Skeletal muscle tissue (tissue), 4 donors: ENCODE data around the gene MAPRE3. TPM values are rescaled to one million over a fixed set of nuclear protein-coding genes. Genes with fewer than 3 reads are reported as not detected.
"Not testable (repeated sequence)": the region's sequence is repeated elsewhere in the genome, so short reads cannot be mapped to it uniquely, and the experiment has no call there.

Source experiments
- H3K27ac ChIP-seq: one replicate; pipeline ENCODE4 v1.7.0; 2013; ENCODE audit warnings: mild to moderate bottlenecking, low read depth, low read length, inconsistent platforms
- H3K27me3 ChIP-seq, 3 donors: one replicate each; pipeline ENCODE4 v1.7.0; 2013; ENCODE audit warnings: low read length in 3 of 3; ENCODE audit not compliant: control insufficient read depth in 3 of 3, insufficient read depth in 3 of 3
- H3K36me3 ChIP-seq, 3 donors: one replicate each; pipeline ENCODE4 v1.7.0; 2013; ENCODE audit warnings: low read length in 3 of 3; ENCODE audit not compliant: control insufficient read depth in 3 of 3, insufficient read depth in 3 of 3
- H3K4me1 ChIP-seq, 3 donors: one replicate each; pipeline ENCODE4 v1.7.0; 2013; ENCODE audit warnings: low read length in 3 of 3, mild to moderate bottlenecking in 3 of 3; ENCODE audit not compliant: control insufficient read depth in 3 of 3, insufficient read depth in 3 of 3
- H3K4me3 ChIP-seq, 3 donors: one replicate each; pipeline ENCODE4 v1.7.0; 2013; ENCODE audit warnings: low read length in 3 of 3
- H3K9ac ChIP-seq, 3 donors: one replicate each; pipeline ENCODE4 v1.7.0; 2013; ENCODE audit warnings: low read length in 3 of 3, mild to moderate bottlenecking in 3 of 3, moderate library complexity in 2 of 3, low read depth in 1 of 3
- H3K9me3 ChIP-seq, 3 donors: one replicate each; pipeline ENCODE4 v1.7.0; 2013; ENCODE audit warnings: low read length in 3 of 3; ENCODE audit not compliant: control insufficient read depth in 3 of 3
- total RNA-seq: library from RNA; depleted of rRNA; stranded (reverse); fragments of >200 nt; gene quantifications from one replicate; pipeline ENCODE4 v1.2.3, GENCODE V29; 2014
- donor health status: Osteomylitis.

MAPRE3 gene
- total RNA-seq, 1 donor from 2014 or later = 3.7 TPM

DNA sequence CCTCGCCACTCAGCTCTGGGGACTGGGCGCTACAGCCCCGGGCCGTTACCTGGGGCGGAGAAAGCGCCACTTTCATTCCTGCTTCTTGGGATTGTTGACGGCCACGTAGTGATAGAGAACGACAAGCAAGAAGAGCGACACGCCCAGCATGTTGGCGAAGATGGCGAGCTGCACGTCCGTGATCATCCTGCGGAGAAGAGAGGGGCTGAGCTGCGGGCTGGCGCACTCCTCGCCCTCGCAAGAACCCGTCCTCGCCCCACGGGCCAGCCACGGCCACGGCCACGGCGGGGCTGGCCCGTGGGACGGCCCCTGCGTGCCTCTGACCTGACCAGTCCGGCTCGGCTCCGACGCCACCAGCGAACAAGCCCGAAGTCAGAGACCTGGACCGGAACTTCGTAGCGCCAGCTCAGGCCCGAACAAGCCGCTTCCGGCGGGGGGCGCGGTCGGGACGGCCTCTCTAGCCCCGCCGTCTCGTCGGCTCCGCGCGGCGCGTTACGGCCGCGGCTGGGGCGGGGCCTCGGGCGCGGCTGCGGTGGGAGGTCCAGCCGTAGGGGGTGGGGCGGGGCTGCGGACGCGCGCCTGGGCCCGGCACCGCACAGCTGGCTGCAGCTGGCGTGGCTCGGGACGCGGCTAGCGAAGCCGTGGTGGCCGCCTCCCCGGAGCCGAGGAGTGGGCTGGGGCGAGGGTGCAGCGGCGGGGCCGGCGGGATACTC, 101.0 kb downstream of the MAPRE3 start, which contains the start of gene OST4:
Gene OST4, minus strand, starts transcription at position 378 of the 713 bp plus-strand sequence.
- H3K9ac ChIP-seq = peak within 1 kb of the TSS; percentile 93 to 96 (median 93)
- no peaks in the 10 kb centered on the region for H3K27me3 ChIP-seq
- peak within 1 kb of the TSS; percentile 86 to 99 (median 89) for H3K4me3 ChIP-seq
- H3K36me3 ChIP-seq = peaks cover 19 to 27% (median 25%) of the 10 kb centered on the region in 3 donors
- peaks cover 37 to 64% (median 39%) of the 10 kb centered on the region in 3 donors for H3K4me1 ChIP-seq
- no peaks in the 10 kb centered on the region for H3K9me3 ChIP-seq
- peak within 1 kb of the TSS; percentile 87 for H3K27ac ChIP-seq

DNA sequence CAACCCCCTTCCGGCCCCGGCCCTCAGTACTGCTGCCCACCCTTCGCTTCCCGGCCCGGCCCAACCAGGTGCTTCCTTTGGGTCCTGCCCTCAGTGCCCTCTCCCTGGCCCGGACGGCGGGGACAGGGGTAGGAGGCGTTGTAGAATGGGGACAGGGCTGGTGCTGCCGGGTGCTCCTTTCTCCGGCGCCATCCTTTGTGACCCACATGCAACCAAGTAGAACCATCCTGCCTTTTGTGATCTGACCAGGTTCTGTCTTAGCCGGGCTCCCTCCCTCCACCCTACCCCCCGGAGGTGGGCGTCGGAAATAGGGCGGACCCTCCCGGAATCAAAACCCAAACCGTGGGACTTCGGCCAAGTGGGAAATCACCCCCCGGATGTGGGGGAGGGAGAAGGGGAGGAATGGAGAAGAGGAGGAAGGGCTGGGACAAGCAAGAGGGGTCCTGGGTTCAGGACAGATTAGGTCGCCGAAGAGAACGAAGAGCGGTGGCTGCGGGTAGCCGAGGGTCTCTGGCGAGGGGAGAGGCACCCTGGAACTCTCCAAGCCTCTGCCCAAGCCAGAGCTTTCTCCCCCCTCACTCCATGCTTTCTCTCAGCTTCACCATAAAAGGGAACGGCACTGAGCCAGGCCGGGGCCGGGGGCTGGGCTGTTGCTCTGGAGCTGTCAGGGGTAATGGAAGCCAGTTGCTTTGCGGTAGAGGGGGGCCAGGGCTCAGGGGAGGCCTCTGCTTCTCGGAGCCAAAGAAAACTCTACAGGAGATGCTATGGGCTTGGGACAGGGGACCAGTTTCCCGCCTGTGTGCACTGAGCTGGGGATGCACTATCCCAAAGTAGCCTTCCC, 101.8 kb downstream of the MAPRE3 start:
- Histone ChIP-seq H3K36me3 (peaks cover 19 to 27% (median 22%) of the 10 kb centered on the region in 3 donors), H3K9ac (peak overlapping the region; percentile 79 to 96 (median 80)), H3K4me3 (peak overlapping the region; percentile 77 to 89 (median 86)), H3K27me3 (peaks cover 0 to 3% (median 0%) of the 10 kb centered on the region in 3 donors), H3K4me1 (peaks cover 37 to 67% (median 40%) of the 10 kb centered on the region in 3 donors), H3K27ac (peak overlapping the region; percentile 77), H3K9me3 (no peaks in the 10 kb centered on the region)

DNA sequence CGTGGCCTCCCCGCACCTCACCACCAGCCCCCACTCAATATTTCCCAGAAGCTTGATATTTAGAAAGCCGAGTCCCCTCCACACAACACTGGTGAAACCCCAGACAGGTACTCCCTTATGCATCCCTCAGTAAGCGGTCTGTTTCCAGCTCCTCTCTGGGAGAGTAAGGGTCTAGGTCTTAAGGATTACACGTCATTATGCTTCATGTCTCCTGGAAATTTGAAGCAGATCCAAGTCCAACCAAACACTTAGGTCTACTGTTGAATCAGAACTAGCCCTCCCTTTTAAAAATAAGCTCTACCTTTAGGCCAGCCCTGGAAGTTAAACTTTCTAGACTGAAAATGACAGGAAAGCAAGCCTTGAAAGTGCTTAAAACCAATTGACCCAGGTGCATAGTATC, 102.5 kb downstream of the MAPRE3 start:
- no peaks in the 10 kb centered on the region for H3K9me3 ChIP-seq
- peak overlapping the region in 1 of 3 donors; percentile 28 for H3K9ac ChIP-seq
- H3K4me1 ChIP-seq = peaks cover 38 to 68% (median 40%) of the 10 kb centered on the region in 3 donors
- peaks cover 17 to 20% (median 19%) of the 10 kb centered on the region in 3 donors for H3K36me3 ChIP-seq
- H3K4me3 ChIP-seq = no peak overlapping the region
- peak overlapping the region; percentile 77 for H3K27ac ChIP-seq
- H3K27me3 ChIP-seq = peaks cover 0 to 5% (median 0%) of the 10 kb centered on the region in 3 donors

DNA sequence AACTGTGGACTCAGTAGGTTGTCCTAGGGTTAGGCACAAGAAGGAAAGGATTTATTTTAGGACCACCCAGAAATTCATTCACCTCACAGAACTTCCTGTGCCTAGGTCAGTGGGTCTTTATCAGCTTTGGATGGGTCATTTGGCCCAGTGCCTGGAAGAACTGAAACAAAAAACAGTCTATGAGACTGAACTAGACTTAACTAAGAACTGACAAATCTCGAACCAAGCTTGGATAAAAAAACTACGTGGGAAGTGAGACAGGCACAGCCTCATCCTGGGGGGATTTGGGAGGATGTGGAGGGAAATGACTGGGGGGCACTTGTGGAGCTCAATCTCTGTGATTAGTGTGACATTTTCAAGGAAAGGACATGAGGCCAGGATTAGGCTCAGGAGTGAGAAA, 103.3 kb downstream of the MAPRE3 start:
- Histone ChIP-seq H3K9me3 (no peaks in the 10 kb centered on the region), H3K4me3 (no peak overlapping the region), H3K27me3 (peaks cover 0 to 5% (median 0%) of the 10 kb centered on the region in 3 donors), H3K9ac (peak overlapping the region in 1 of 3 donors; percentile 23), H3K27ac (peak overlapping the region; percentile 77), H3K4me1 (peaks cover 38 to 62% (median 38%) of the 10 kb centered on the region in 3 donors), H3K36me3 (peaks cover 8 to 16% (median 11%) of the 10 kb centered on the region in 3 donors)

DNA sequence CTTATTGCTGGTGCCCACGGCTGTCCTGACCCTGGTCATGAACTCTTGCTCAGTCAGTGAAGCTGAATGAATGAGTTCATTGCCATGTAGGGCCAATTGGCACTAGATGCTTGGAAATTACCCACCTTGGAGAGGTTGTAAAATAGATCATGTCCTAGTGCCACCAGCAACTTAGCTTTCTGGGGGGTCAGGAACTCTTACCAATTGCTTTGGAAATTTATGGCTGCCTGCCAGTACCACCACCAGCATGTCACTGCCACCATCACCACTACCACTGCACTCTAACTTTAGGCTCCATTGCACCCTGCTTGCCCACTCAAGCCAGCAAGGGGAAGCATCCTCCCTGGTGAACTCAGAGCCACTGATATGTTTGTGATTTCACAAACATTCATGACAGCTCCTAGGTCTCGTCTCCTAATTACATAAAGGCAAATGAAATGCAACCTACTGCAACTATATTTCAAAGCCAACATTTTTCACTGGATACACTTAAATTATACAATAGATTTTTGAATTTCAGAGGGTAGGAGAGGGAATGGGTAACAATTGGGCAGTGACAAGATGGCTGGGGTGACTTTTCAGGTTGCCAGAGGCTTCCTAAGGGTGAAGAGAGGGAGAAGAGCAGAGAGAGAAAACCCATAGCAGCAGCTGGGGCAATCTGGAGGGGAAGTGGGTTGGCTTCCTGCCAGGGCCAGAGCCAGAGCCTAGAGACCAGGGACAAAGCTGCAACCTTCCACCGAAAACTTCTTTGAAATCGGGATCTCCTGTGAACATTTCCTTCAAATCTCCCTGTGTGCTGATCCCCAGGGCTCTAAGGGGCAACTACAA, 104.5 kb downstream of the MAPRE3 start:
- Histone ChIP-seq H3K4me3 (no peak overlapping the region), H3K36me3 (peaks cover 0 to 7% (median 0%) of the 10 kb centered on the region in 3 donors), H3K27me3 (peaks cover 0 to 5% (median 0%) of the 10 kb centered on the region in 3 donors), H3K27ac (peak overlapping the region; percentile 77), H3K4me1 (peaks cover 28 to 52% (median 28%) of the 10 kb centered on the region in 3 donors), H3K9me3 (no peaks in the 10 kb centered on the region), H3K9ac (peak overlapping the region in 1 of 3 donors; percentile 25)

DNA sequence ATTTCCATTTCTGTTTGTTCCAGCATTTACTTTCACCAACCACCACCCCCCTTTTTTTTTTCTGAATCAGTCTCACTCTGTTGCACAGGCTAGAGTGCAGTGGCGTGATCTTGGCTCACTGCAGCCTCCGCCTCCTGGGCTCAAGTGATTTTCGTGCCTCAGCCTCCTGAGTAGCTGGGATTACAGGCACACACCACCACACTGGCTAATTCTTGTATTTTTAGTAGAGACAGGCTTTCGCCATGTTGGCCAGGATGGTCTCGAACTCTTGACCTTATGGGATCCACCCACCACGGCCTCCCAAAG, 105.1 kb downstream of the MAPRE3 start:
- H3K9me3 ChIP-seq, H3K9ac ChIP-seq, H3K27me3 ChIP-seq, H3K4me3 ChIP-seq, H3K36me3 ChIP-seq: not testable (repeated sequence)
- H3K27ac ChIP-seq = peak overlapping the region; percentile 40
- H3K4me1 ChIP-seq = peaks cover 28 to 52% (median 28%) of the 10 kb centered on the region in 3 donors

DNA sequence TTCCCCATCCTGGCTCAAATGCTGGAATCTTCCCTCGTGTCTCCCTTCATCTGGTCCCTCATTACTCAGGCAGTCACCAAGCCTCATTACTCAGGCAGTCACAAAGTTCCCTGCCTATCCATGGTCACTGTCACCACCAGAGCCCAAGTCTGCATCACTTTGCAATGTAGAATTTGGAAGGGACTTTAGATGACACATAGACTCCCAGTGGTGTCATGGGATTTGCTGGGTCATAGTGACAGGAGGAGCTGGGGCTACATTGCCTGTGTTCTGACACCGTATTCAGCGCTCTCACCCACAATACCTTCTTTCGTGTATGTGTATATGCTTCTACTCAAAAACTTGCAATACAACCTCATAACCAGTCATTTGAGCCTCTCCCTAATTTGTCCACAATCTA, 105.9 kb downstream of the MAPRE3 start:
- peaks cover 30 to 53% (median 31%) of the 10 kb centered on the region in 3 donors for H3K4me1 ChIP-seq
- peaks cover 0 to under 1% (median 0%) of the 10 kb centered on the region in 3 donors for H3K36me3 ChIP-seq

More for the DNA sequence above, 105.9 kb downstream of the MAPRE3 start:
- H3K9ac ChIP-seq = peak overlapping the region in 1 of 3 donors; percentile 14
- H3K27ac ChIP-seq = peak overlapping the region; percentile 40
- peaks cover 0 to 5% (median 0%) of the 10 kb centered on the region in 3 donors for H3K27me3 ChIP-seq
- H3K4me3 ChIP-seq = no peak overlapping the region
- no peaks in the 10 kb centered on the region for H3K9me3 ChIP-seq

Other genes starting within 250 kb of the MAPRE3 start
- 7.8 TPM for gene SLC35F6, start 206.4 kb upstream of the MAPRE3 start, total RNA-seq
- 2.6 TPM for gene CENPA, start 184.6 kb upstream of the MAPRE3 start, total RNA-seq
- gene DPYSL5, start 122.5 kb upstream of the MAPRE3 start, total RNA-seq = 3.7 TPM
- 23.5 TPM for gene TMEM214, start 62.3 kb downstream of the MAPRE3 start, total RNA-seq
- 6.8 TPM for gene AGBL5, start 81.0 kb downstream of the MAPRE3 start, total RNA-seq
- gene OST4, start 101.0 kb downstream of the MAPRE3 start, total RNA-seq = 352 TPM
- 61.6 TPM for gene EMILIN1, start 108.0 kb downstream of the MAPRE3 start, total RNA-seq
- 2.1 TPM for gene KHK, start 116.1 kb downstream of the MAPRE3 start, total RNA-seq
- gene CGREF1, start 148.5 kb downstream of the MAPRE3 start, total RNA-seq = 2.1 TPM
- not detected for gene ABHD1, start 153.2 kb downstream of the MAPRE3 start, total RNA-seq
- 14.1 TPM for gene PREB, start 164.0 kb downstream of the MAPRE3 start, total RNA-seq
- gene PRR30, start 168.8 kb downstream of the MAPRE3 start, total RNA-seq = not detected
- gene TCF23, start 178.4 kb downstream of the MAPRE3 start, total RNA-seq = 0.52 TPM
- gene ATRAID, start 241.4 kb downstream of the MAPRE3 start, total RNA-seq = 172 TPM
- gene SLC5A6, start 241.6 kb downstream of the MAPRE3 start, total RNA-seq = 7.8 TPM
- gene CAD, start 246.7 kb downstream of the MAPRE3 start, total RNA-seq = 28.2 TPM